ENCODE data around the gene FRYL. TPM values are rescaled to one million over a fixed set of nuclear protein-coding genes. Genes with fewer than 3 reads are reported as not detected.
A peak's percentile ranks its signal among the peaks of the same experiment; 100 is the strongest.

Gene FRYL
- total and polyA plus RNA-seq, 2 of the 13 experiments (the other 11 are each of a cell fraction or from before 2014, with no cell fraction given): 9.7 to 19.6 TPM

GRCh38 chr4:48623182-48623780, 156.8 kb downstream of the FRYL start (continued):
- no peak for TF ChIP-seq ZNF343 (CRISPR knock-in tag; IDR thresholded peaks at IDR 0.05)
- TF ChIP-seq RAD21 (CRISPR knock-in tag; IDR thresholded peaks at IDR 0.05): no peak
- TF ChIP-seq ZNF552 (CRISPR knock-in tag; IDR thresholded peaks at IDR 0.05; ENCODE audit: borderline replicate concordance): no peak
- no peak for TF ChIP-seq EHMT2 (IDR thresholded peaks at IDR 0.05; ENCODE audit: borderline replicate concordance, low read depth, low read length)
- TF ChIP-seq ZBTB25 (CRISPR knock-in tag; IDR thresholded peaks at IDR 0.05): no peak
- TF ChIP-seq RNF219 (CRISPR knock-in tag; IDR thresholded peaks at IDR 0.05): no peak
- TF ChIP-seq CREBL2 (CRISPR knock-in tag; IDR thresholded peaks at IDR 0.05; ENCODE audit: borderline replicate concordance): no peak
- TF ChIP-seq ZFP82 (CRISPR knock-in tag; IDR thresholded peaks at IDR 0.05; ENCODE audit: borderline replicate concordance): no peak
- TF ChIP-seq ZNF770 (CRISPR knock-in tag; IDR thresholded peaks at IDR 0.05): no peak
- peak; percentile 92 for TF ChIP-seq NR2F6 (IDR thresholded peaks at IDR 0.05)
- peak; percentile 78 for TF ChIP-seq NR2F6 (CRISPR knock-in tag; IDR thresholded peaks at IDR 0.05)
- TF ChIP-seq ZNF788 (CRISPR knock-in tag; IDR thresholded peaks at IDR 0.05; ENCODE audit: borderline replicate concordance): no peak
- TF ChIP-seq ZNF790 (CRISPR knock-in tag; IDR thresholded peaks at IDR 0.05; ENCODE audit: borderline replicate concordance): no peak
- TF ChIP-seq ISX (CRISPR knock-in tag; conservative IDR thresholded peaks at IDR 0.05): no peak
- peak; percentile 97 for TF ChIP-seq RARA (CRISPR knock-in tag; IDR thresholded peaks at IDR 0.05)
- no peak for TF ChIP-seq ZNF460 (CRISPR knock-in tag; IDR thresholded peaks at IDR 0.05; ENCODE audit: borderline replicate concordance)
- no peak for TF ChIP-seq ATF6 (CRISPR knock-in tag; conservative IDR thresholded peaks at IDR 0.05)
- TF ChIP-seq RFX5 (IDR thresholded peaks at IDR 0.05; ENCODE audit: low read depth, low read length): no peak
- no peak for TF ChIP-seq ZNF883 (CRISPR knock-in tag; IDR thresholded peaks at IDR 0.05; ENCODE audit: not compliant biosample characterization)
- no peak for TF ChIP-seq ZFY (CRISPR knock-in tag; IDR thresholded peaks at IDR 0.05)
- TF ChIP-seq AHR (CRISPR knock-in tag; IDR thresholded peaks at IDR 0.05): no peak
- no peak for TF ChIP-seq JARID2 (CRISPR knock-in tag; IDR thresholded peaks at IDR 0.05; ENCODE audit: insufficient replicate concordance)
- TF ChIP-seq ZNF569 (CRISPR knock-in tag; IDR thresholded peaks at IDR 0.05; ENCODE audit: borderline replicate concordance): no peak
- TF ChIP-seq SIX4 (CRISPR knock-in tag; IDR thresholded peaks at IDR 0.05): no peak
- no peak for TF ChIP-seq NBN (conservative IDR thresholded peaks at IDR 0.05)

Data from HepG2 (cell line).